KMS-11 (cell line): Measurements from ENCODE around the gene ATP5IF1.

Experiments
- H2AFZ ChIP-seq: fragments of 200-600 bp; sonication (generic); 2 replicates; pipeline ENCODE4 v1.6.1; 2016; ENCODE audit warnings: antibody characterized with exemption, mixed run types, low read depth
- H3K27ac ChIP-seq: fragments of 200-600 bp; sonication (generic); 2 replicates; pipeline ENCODE4 v1.6.1; 2016; ENCODE audit warnings: mild to moderate bottlenecking, mixed run types
- H3K27me3 ChIP-seq: fragments of 200-600 bp; sonication (generic); 2 replicates; pipeline ENCODE4 v1.6.1; 2017; ENCODE audit warnings: mild to moderate bottlenecking, low read depth, mixed run types, moderate library complexity; ENCODE audit not compliant: insufficient read depth
- H3K36me3 ChIP-seq: fragments of 200-600 bp; sonication (generic); 2 replicates; pipeline ENCODE4 v1.6.1; 2017; ENCODE audit warnings: mild to moderate bottlenecking, mixed run types; ENCODE audit not compliant: insufficient read depth
- H3K4me1 ChIP-seq: fragments of 200-600 bp; sonication (generic); 2 replicates; pipeline ENCODE4 v1.6.1; 2016; ENCODE audit warnings: mild to moderate bottlenecking, low read depth, mixed run types; ENCODE audit not compliant: poor library complexity, severe bottlenecking
- H3K4me2 ChIP-seq: fragments of 200-600 bp; sonication (generic); 2 replicates; pipeline ENCODE4 v1.7.0; 2016; ENCODE audit warnings: mild to moderate bottlenecking, mixed run types
- H3K4me3 ChIP-seq: fragments of 200-600 bp; sonication (generic); IDR thresholded peaks from 2 replicates; pipeline ENCODE4 v1.6.1; 2017; ENCODE audit warnings: low read depth, low read length, mixed read lengths; ENCODE audit not compliant: insufficient read depth
- H3K79me2 ChIP-seq: fragments of 200-600 bp; sonication (generic); 2 replicates; pipeline ENCODE4 v1.6.1; 2016; ENCODE audit warnings: low read depth, mixed run types; ENCODE audit not compliant: insufficient read depth
- H3K9ac ChIP-seq: fragments of 200-600 bp; sonication (generic); 2 replicates; pipeline ENCODE4 v1.6.1; 2016; ENCODE audit warnings: mild to moderate bottlenecking, mixed run types
- H4K20me1 ChIP-seq: fragments of 200-600 bp; sonication (generic); 2 replicates; pipeline ENCODE4 v1.6.1; 2016; ENCODE audit warnings: mild to moderate bottlenecking, mixed run types; ENCODE audit not compliant: insufficient read depth
- TF ChIP-seq, protein P1 (sequence below): fragments of 200-600 bp; sonication (generic); conservative IDR thresholded peaks from 2 replicates; pipeline ENCODE4 v1.6.1; 2017; ENCODE audit warnings: low read depth, mild to moderate bottlenecking, antibody characterized with exemption, low read length, moderate library complexity, mixed read lengths

Gene ATP5IF1

DNA sequence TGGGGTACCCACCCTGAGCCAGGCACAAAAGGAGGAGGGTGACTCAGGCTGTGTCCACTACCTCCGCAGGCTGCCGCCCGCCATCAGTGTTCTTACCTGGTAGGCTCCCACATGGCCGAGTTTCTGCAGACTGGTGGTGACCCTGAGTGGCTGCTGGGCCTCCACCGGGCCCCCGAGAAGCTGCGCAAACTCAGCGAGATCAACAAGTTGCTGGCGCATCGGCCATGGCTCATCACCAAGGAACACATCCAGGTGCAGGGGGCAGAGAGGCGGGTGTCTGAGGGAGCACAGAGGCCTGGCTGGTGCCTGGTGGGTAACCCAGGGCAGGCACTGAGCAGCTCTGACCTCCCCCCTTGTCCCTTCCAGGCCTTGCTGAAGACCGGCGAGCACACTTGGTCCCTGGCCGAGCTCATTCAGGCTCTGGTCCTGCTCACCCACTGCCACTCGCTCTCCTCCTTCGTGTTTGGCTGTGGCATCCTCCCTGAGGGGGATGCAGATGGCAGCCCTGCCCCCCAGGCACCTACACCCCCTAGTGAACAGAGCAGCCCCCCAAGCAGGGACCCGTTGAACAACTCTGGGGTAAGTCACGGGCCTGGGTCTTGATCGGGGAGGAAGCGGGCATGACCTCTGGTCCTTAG, 36.4 kb downstream of the ATP5IF1 start:
- no peaks in the 10 kb centered on the region for H4K20me1 ChIP-seq
- no peaks in the 10 kb centered on the region for H3K36me3 ChIP-seq
- TF ChIP-seq, protein P1, sequence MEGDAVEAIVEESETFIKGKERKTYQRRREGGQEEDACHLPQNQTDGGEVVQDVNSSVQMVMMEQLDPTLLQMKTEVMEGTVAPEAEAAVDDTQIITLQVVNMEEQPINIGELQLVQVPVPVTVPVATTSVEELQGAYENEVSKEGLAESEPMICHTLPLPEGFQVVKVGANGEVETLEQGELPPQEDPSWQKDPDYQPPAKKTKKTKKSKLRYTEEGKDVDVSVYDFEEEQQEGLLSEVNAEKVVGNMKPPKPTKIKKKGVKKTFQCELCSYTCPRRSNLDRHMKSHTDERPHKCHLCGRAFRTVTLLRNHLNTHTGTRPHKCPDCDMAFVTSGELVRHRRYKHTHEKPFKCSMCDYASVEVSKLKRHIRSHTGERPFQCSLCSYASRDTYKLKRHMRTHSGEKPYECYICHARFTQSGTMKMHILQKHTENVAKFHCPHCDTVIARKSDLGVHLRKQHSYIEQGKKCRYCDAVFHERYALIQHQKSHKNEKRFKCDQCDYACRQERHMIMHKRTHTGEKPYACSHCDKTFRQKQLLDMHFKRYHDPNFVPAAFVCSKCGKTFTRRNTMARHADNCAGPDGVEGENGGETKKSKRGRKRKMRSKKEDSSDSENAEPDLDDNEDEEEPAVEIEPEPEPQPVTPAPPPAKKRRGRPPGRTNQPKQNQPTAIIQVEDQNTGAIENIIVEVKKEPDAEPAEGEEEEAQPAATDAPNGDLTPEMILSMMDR, result no peak

DNA sequence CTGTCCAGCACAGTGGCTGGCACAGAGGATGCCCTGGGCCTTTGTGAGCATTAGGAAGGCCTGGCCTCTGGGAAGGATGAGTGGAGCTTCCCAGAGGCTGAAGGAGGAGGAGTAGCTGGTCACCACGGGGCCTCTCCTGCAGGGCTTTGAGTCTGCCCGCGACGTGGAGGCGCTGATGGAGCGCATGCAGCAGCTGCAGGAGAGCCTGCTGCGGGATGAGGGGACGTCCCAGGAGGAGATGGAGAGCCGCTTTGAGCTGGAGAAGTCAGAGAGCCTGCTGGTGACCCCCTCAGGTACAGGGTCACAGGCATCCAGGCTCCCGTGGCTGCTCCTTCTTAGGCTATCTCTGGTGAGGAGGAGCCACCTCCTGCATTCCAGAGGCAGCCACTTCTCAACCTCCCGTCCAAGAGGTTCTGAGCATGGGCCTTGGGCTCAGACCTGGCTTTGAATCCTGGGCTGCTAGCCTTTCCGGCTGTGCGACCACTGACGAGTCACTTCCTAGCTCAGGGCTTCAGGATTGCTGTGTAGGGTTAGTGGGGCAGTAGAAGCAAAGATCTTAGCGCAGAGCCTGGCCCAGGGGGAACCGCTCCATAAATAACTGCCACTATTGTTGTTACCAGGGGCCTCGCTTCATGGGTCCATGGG, 37.4 kb downstream of the ATP5IF1 start:
- H2AFZ ChIP-seq, result no peak overlapping the region
- TF ChIP-seq, protein P1, result no peak
- H3K4me1 ChIP-seq, result no peaks in the 10 kb centered on the region
- no peaks in the 10 kb centered on the region for H4K20me1 ChIP-seq
- no peak overlapping the region for H3K4me2 ChIP-seq
- H3K9ac ChIP-seq, result no peak overlapping the region
- H3K79me2 ChIP-seq, result no peaks in the 10 kb centered on the region; the same call in 1 of the 2 replicates
- H3K4me3 ChIP-seq, result no peak overlapping the region
- H3K27me3 ChIP-seq, result no peaks in the 10 kb centered on the region
- no peaks in the 10 kb centered on the region for H3K36me3 ChIP-seq
- H3K27ac ChIP-seq, result no peak overlapping the region

More for the DNA sequence above, 36.4 kb downstream of the ATP5IF1 start:
- H3K4me2 ChIP-seq, result no peak overlapping the region
- no peaks in the 10 kb centered on the region for H3K27me3 ChIP-seq
- H2AFZ ChIP-seq, result no peak overlapping the region
- peaks cover 3% of the 10 kb centered on the region for H3K4me1 ChIP-seq
- H3K27ac ChIP-seq, result no peak overlapping the region
- H3K4me3 ChIP-seq, result no peak overlapping the region
- peaks cover 7% of the 10 kb centered on the region; the same call in 1 of the 2 replicates for H3K79me2 ChIP-seq
- no peak overlapping the region for H3K9ac ChIP-seq

DNA sequence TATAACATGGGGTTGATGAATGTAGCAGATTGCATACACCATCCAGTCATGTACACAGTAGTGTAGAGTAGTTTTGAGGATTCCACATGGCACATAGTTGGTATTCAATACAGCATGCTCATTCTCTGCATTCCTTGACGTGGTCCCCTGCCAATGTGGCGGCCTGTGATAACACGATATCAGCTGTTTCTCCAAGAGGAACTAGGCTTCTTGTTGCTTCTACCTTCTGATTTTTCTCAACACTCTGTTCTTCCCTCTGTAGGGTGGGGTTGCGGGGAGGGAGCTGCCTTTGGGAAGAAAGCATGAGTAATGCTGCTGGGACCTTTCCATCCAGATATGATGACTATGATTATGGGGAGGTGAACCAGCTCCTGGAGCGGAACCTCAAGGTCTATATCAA, 42.8 kb downstream of the ATP5IF1 start:
- Histone ChIP-seq H3K27ac (no peak overlapping the region), H2AFZ (no peak overlapping the region), H3K4me1 (no peaks in the 10 kb centered on the region), H3K79me2 (no peaks in the 10 kb centered on the region), H4K20me1 (no peaks in the 10 kb centered on the region), H3K4me3 (no peak overlapping the region), H3K36me3 (no peaks in the 10 kb centered on the region), H3K9ac (no peak overlapping the region), H3K27me3 (no peaks in the 10 kb centered on the region), H3K4me2 (no peak overlapping the region)
- TF ChIP-seq, protein P1, result no peak

DNA sequence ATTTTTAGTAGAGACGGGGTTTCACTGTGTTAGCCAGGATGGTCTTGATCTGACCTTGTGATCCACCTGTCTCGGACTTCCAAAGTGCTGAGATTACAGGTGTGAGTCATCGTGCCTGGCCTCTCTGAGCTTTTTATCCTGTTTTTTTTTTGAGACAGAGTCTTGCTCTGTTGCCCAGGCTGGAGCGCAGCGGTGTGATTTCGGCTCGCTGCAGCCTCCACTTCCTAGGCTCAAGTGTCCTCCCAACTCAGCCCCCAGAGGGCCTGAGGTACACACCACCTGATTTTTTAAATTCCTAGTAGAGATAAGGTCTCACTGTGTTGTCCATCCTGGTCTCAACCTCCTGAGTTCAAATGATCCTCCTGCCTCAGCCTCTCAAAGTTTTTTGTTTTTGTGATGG, 43.8 kb downstream of the ATP5IF1 start:
- Histone ChIP-seq H3K4me1 (no peaks in the 10 kb centered on the region), H3K4me2 (no peak overlapping the region), H3K27me3 (no peaks in the 10 kb centered on the region), H3K79me2 (no peaks in the 10 kb centered on the region), H4K20me1 (no peaks in the 10 kb centered on the region), H3K27ac (no peak overlapping the region), H3K36me3 (no peaks in the 10 kb centered on the region), H3K4me3 (no peak overlapping the region), H3K9ac (no peak overlapping the region), H2AFZ (no peak overlapping the region)
- TF ChIP-seq, protein P1, result no peak
